Measurements from ENCODE around the gene GPC5.

GPC5 gene

DNA sequence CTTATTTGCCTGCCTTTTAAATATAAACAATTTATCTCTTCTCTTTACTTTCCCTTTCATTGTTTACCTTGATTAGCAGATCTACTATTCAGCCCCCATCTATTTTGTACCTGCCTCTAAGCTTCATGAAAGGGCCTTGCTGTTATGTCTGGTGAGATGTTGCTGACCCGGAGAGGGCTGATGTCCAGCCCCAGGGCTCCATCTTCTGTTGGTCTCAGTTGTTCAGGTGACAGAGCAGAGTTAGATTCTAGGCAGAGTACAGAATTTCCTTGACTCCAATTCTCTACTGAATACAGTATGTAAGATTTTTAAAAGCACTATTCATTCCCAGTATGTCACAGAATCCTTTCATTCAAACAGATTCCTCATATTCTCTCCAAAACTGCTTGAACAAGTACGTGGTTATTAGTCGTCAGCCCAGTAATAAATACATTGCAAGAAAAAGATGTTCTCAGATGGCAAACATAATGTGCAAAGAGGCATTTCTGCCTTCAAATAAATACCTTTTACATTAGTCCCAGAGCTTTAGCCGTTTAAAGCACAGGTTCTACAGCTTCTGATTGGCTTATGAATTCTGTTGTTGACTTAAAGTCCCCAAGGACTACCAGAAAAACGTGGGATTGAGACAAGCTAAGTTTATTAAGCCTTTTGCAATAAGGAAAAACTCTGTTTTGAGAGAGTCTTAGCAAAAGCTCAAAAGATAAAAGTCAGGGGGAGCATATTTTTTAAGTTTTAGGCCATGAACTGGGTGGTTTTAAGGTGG lies 159.1 kb downstream of the GPC5 start:
- WGBS (ENCODE audit: extremely low coverage, insufficient coverage, insufficient read length), result no CpG with 5 or more reads among the region's 5 CpGs

GRCh38 chr13:91563799-91564198 lies 165.4 kb downstream of the GPC5 start:
- no peaks in the 10 kb centered on the region for H3K4me1 ChIP-seq (ENCODE audit: control insufficient read depth in 1 of 2, insufficient read depth in 2 of 2, low read length in 2 of 2)
- H3K27ac ChIP-seq (ENCODE audit: low read depth, low read length), result no peak overlapping the region
- no peaks in the 10 kb centered on the region for H3K79me1 ChIP-seq (ENCODE audit: low read length)
- H3K79me2 ChIP-seq (ENCODE audit: control insufficient read depth, insufficient read depth, low read length, poor library complexity), result no peaks in the 10 kb centered on the region
- no peak overlapping the region for H3K23ac ChIP-seq (ENCODE audit: low read length)
- H3K14ac ChIP-seq (ENCODE audit: low read length), result no peak overlapping the region
- H3K4me2 ChIP-seq (ENCODE audit: low read length), result no peak overlapping the region
- H4K8ac ChIP-seq (ENCODE audit: low read depth, low read length), result no peak overlapping the region
- H2AK5ac ChIP-seq (ENCODE audit: low read length), result no peak overlapping the region
- H3K9ac ChIP-seq (ENCODE audit: low read length), result no peak overlapping the region
- no peak overlapping the region for H4K12ac ChIP-seq (ENCODE audit: low read depth, low read length)
- H3K18ac ChIP-seq (ENCODE audit: low read length), result no peak overlapping the region
- H2BK12ac ChIP-seq (ENCODE audit: low read length), result no peak overlapping the region
- H3K4me3 ChIP-seq (ENCODE audit: low read depth, low read length), result no peak overlapping the region
- no peak overlapping the region for H2AFZ ChIP-seq (ENCODE audit: insufficient read depth, low read length, poor library complexity)
- no peak overlapping the region for H4K91ac ChIP-seq (ENCODE audit: low read depth, low read length)
- no peak overlapping the region for H2BK120ac ChIP-seq (ENCODE audit: insufficient read depth, low read length, poor library complexity)
- H3K27me3 ChIP-seq (ENCODE audit: insufficient read depth, low read length), result no peaks in the 10 kb centered on the region
- no peak overlapping the region for H3K4ac ChIP-seq (ENCODE audit: low read depth, low read length)
- no peaks in the 10 kb centered on the region for H3K36me3 ChIP-seq (ENCODE audit: control insufficient read depth in 1 of 2, insufficient read depth in 2 of 2, low read length in 2 of 2)
- no peak for DNase-seq
- no peaks in the 10 kb centered on the region for H3K9me3 ChIP-seq (ENCODE audit: insufficient read depth, low read depth, low read length)
- no CpG with 5 or more reads among the region's 5 CpGs for WGBS (ENCODE audit: extremely low coverage, insufficient coverage, insufficient read length)
- H2BK5ac ChIP-seq (ENCODE audit: low read depth, low read length, poor library complexity), result no peak overlapping the region

More for the DNA sequence above, 159.1 kb downstream of the GPC5 start:
- Histone ChIP-seq H3K27ac (ENCODE audit: low read depth, low read length) (no peak overlapping the region), H4K12ac (ENCODE audit: low read depth, low read length) (no peak overlapping the region), H3K23ac (ENCODE audit: low read length) (no peak overlapping the region), H2AK5ac (ENCODE audit: low read length) (no peak overlapping the region), H3K36me3 (ENCODE audit: control insufficient read depth in 1 of 2, insufficient read depth in 2 of 2, low read length in 2 of 2) (no peaks in the 10 kb centered on the region), H4K91ac (ENCODE audit: low read depth, low read length) (no peak overlapping the region), H3K4me2 (ENCODE audit: low read length) (no peak overlapping the region), H3K79me1 (ENCODE audit: low read length) (no peaks in the 10 kb centered on the region), H3K27me3 (ENCODE audit: insufficient read depth, low read length) (no peaks in the 10 kb centered on the region), H2AFZ (ENCODE audit: insufficient read depth, low read length, poor library complexity) (no peak overlapping the region), H2BK12ac (ENCODE audit: low read length) (no peak overlapping the region), H3K18ac (ENCODE audit: low read length) (no peak overlapping the region), H3K4ac (ENCODE audit: low read depth, low read length) (no peak overlapping the region), H3K79me2 (ENCODE audit: control insufficient read depth, insufficient read depth, low read length, poor library complexity) (no peaks in the 10 kb centered on the region), H3K4me1 (ENCODE audit: control insufficient read depth in 1 of 2, insufficient read depth in 2 of 2, low read length in 2 of 2) (no peaks in the 10 kb centered on the region), H4K8ac (ENCODE audit: low read depth, low read length) (no peak overlapping the region), H3K9ac (ENCODE audit: low read length) (no peak overlapping the region), H3K9me3 (ENCODE audit: insufficient read depth, low read depth, low read length) (no peaks in the 10 kb centered on the region), H2BK120ac (ENCODE audit: insufficient read depth, low read length, poor library complexity) (no peak overlapping the region), H3K14ac (ENCODE audit: low read length) (no peak overlapping the region), H2BK5ac (ENCODE audit: low read depth, low read length, poor library complexity) (no peak overlapping the region), H3K4me3 (ENCODE audit: low read depth, low read length) (no peak overlapping the region)
- DNase-seq, result no peak

DNA sequence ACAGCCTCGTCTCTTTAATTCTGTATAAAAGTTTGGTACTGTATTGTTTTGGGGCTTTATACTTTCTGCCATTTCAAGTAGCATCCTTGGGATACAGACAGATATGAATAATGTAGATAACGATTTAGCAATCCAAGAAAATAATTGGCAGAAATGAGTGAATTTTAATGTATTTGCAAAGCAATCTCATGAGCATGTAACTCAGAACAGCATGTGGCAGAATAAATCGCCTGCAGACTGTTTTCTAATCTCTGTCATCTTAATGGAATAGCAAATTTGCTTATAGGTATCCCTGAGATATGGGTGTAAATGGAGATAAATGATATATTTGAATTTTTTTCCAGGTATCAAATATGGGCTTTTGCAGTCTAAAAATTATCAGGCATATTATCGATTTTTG lies 166.0 kb downstream of the GPC5 start:
- no peak overlapping the region for H4K91ac ChIP-seq (ENCODE audit: low read depth, low read length)
- H4K8ac ChIP-seq (ENCODE audit: low read depth, low read length), result no peak overlapping the region
- H2BK120ac ChIP-seq (ENCODE audit: insufficient read depth, low read length, poor library complexity), result no peak overlapping the region
- H3K27me3 ChIP-seq (ENCODE audit: insufficient read depth, low read length), result no peaks in the 10 kb centered on the region
- no peak overlapping the region for H3K14ac ChIP-seq (ENCODE audit: low read length)
- H3K4ac ChIP-seq (ENCODE audit: low read depth, low read length), result no peak overlapping the region
- no peaks in the 10 kb centered on the region for H3K79me2 ChIP-seq (ENCODE audit: control insufficient read depth, insufficient read depth, low read length, poor library complexity)
- H3K4me1 ChIP-seq (ENCODE audit: control insufficient read depth in 1 of 2, insufficient read depth in 2 of 2, low read length in 2 of 2), result no peaks in the 10 kb centered on the region
- no peaks in the 10 kb centered on the region for H3K9me3 ChIP-seq (ENCODE audit: insufficient read depth, low read depth, low read length)
- H3K4me2 ChIP-seq (ENCODE audit: low read length), result no peak overlapping the region
- no peak overlapping the region for H3K4me3 ChIP-seq (ENCODE audit: low read depth, low read length)
- no CpG with 5 or more reads among the region's 4 CpGs for whole genome bisulfite sequencing (ENCODE audit: extremely low coverage, insufficient coverage, insufficient read length)
- no peak overlapping the region for H3K18ac ChIP-seq (ENCODE audit: low read length)
- H2BK5ac ChIP-seq (ENCODE audit: low read depth, low read length, poor library complexity), result no peak overlapping the region
- no peaks in the 10 kb centered on the region for H3K36me3 ChIP-seq (ENCODE audit: control insufficient read depth in 1 of 2, insufficient read depth in 2 of 2, low read length in 2 of 2)
- no peak overlapping the region for H3K9ac ChIP-seq (ENCODE audit: low read length)
- no peak for DNase-seq
- H2AK5ac ChIP-seq (ENCODE audit: low read length), result no peak overlapping the region
- H2AFZ ChIP-seq (ENCODE audit: insufficient read depth, low read length, poor library complexity), result no peak overlapping the region
- no peak overlapping the region for H2BK12ac ChIP-seq (ENCODE audit: low read length)
- no peak overlapping the region for H3K23ac ChIP-seq (ENCODE audit: low read length)
- no peaks in the 10 kb centered on the region for H3K79me1 ChIP-seq (ENCODE audit: low read length)
- no peak overlapping the region for H3K27ac ChIP-seq (ENCODE audit: low read depth, low read length)
- no peak overlapping the region for H4K12ac ChIP-seq (ENCODE audit: low read depth, low read length)

DNA sequence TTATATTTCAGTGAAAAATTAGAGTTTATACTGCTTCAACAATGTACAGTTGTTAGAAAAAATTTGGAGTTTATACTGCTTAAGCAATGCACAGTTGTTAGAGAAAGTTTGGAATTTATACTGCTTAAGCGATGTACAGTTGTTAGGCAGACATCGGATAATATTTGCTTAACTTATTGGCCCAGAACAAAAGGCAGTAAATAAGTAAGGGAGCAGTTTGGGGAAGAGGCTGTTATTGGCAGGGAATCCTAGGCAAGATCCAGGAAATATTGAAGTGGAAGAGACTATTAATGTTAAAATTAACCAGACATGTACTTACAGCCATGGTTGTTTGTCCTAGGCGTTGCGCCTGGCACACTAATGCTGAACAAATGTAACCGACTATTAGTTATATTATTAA lies 166.9 kb downstream of the GPC5 start:
- Histone ChIP-seq H2AFZ (ENCODE audit: insufficient read depth, low read length, poor library complexity) (no peak overlapping the region), H3K36me3 (ENCODE audit: control insufficient read depth in 1 of 2, insufficient read depth in 2 of 2, low read length in 2 of 2) (no peaks in the 10 kb centered on the region), H3K4me2 (ENCODE audit: low read length) (no peak overlapping the region), H4K91ac (ENCODE audit: low read depth, low read length) (no peak overlapping the region), H3K23ac (ENCODE audit: low read length) (no peak overlapping the region), H4K8ac (ENCODE audit: low read depth, low read length) (no peak overlapping the region), H3K27ac (ENCODE audit: low read depth, low read length) (no peak overlapping the region), H3K4me1 (ENCODE audit: control insufficient read depth in 1 of 2, insufficient read depth in 2 of 2, low read length in 2 of 2) (no peaks in the 10 kb centered on the region), H2BK5ac (ENCODE audit: low read depth, low read length, poor library complexity) (no peak overlapping the region), H3K79me2 (ENCODE audit: control insufficient read depth, insufficient read depth, low read length, poor library complexity) (no peaks in the 10 kb centered on the region), H3K9me3 (ENCODE audit: insufficient read depth, low read depth, low read length) (no peaks in the 10 kb centered on the region), H3K9ac (ENCODE audit: low read length) (no peak overlapping the region), H3K4ac (ENCODE audit: low read depth, low read length) (no peak overlapping the region), H3K14ac (ENCODE audit: low read length) (no peak overlapping the region), H4K12ac (ENCODE audit: low read depth, low read length) (no peak overlapping the region), H3K4me3 (ENCODE audit: low read depth, low read length) (no peak overlapping the region), H2BK120ac (ENCODE audit: insufficient read depth, low read length, poor library complexity) (no peak overlapping the region), H3K18ac (ENCODE audit: low read length) (no peak overlapping the region), H3K79me1 (ENCODE audit: low read length) (no peaks in the 10 kb centered on the region), H2BK12ac (ENCODE audit: low read length) (no peak overlapping the region), H2AK5ac (ENCODE audit: low read length) (no peak overlapping the region), H3K27me3 (ENCODE audit: insufficient read depth, low read length) (no peaks in the 10 kb centered on the region)
- no peak for DNase-seq
- WGBS (ENCODE audit: extremely low coverage, insufficient coverage, insufficient read length), result no CpG with 5 or more reads among the region's 5 CpGs
